Caco-2 (cell line): ENCODE measurements around the gene ECT2. TPM values are rescaled to one million over a fixed set of nuclear protein-coding genes. Genes with fewer than 3 reads are reported as not detected.

Experiments used
- BruUV-seq: library from RNA; stranded (reverse); fragments of 400-500 nt; replicated peaks from 2 replicates; lab custom pipeline; 2021; lab: Mats Ljungman, UMichigan
- CTCF ChIA-PET: fragments of 300-600 bp; sonication (Branson Sonifier 250); formaldehyde crosslinking; loops from one replicate; lab custom pipeline; 2022; ENCODE audit warnings: antibody characterized with exemption; lab: Charles Lee
- POLR2A ChIA-PET: fragments of 300-600 bp; sonication (Branson Sonifier 250); formaldehyde crosslinking; loops from one replicate; lab custom pipeline; 2022; ENCODE audit warnings: antibody characterized with exemption; lab: Charles Lee
- DNase-seq, 2 experiments: peaks; one replicate each; pipeline versions ENCODE4 v3.0.0 to v3.0.0-alpha.2; 2020 to 2022
- H3K27me3 ChIP-seq: replicated peaks from 2 replicates; pipeline ENCODE4 v1.6.0; 2011; ENCODE audit warnings: low read length; ENCODE audit not compliant: control insufficient read depth, insufficient read depth
- H3K36me3 ChIP-seq: 2 replicates; pipeline ENCODE4 v1.5.1; 2011; ENCODE audit warnings: low read length; ENCODE audit not compliant: control insufficient read depth, insufficient read depth
- H3K4me1 ChIP-seq: fragments of 250-450 bp; sonication (Bioruptor Pico); 2 replicates; pipeline ENCODE4 v1.5.1; 2020; ENCODE audit warnings: mild to moderate bottlenecking
- H3K4me3 ChIP-seq: 2 replicates; pipeline ENCODE4 v1.5.1; 2011; ENCODE audit warnings: low read depth, mild to moderate bottlenecking, control low read depth, low read length
- H3K9me3 ChIP-seq: fragments of 250-450 bp; sonication (Bioruptor Pico); 2 replicates; pipeline ENCODE4 v1.5.1; 2020; ENCODE audit warnings: mild to moderate bottlenecking, moderate library complexity
- H3K27ac Mint-ChIP-seq: one replicate; pipeline ENCODE4 v1.8.0; 2022; ENCODE audit warnings: mixed read lengths; ENCODE audit not compliant: unreplicated experiment
- H3K27me3 Mint-ChIP-seq: one replicate; pipeline ENCODE4 v1.8.0; 2022; ENCODE audit warnings: mixed read lengths; ENCODE audit not compliant: insufficient read depth, unreplicated experiment
- H3K36me3 Mint-ChIP-seq: one replicate; pipeline ENCODE4 v1.8.0; 2022; ENCODE audit warnings: mild to moderate bottlenecking, mixed read lengths; ENCODE audit not compliant: insufficient read depth, unreplicated experiment
- H3K4me1 Mint-ChIP-seq: one replicate; pipeline ENCODE4 v1.8.0; 2022; ENCODE audit warnings: low read depth, mixed read lengths; ENCODE audit not compliant: unreplicated experiment
- H3K4me3 Mint-ChIP-seq: one replicate; pipeline ENCODE4 v1.8.0; 2022; ENCODE audit warnings: mild to moderate bottlenecking, moderate library complexity, mixed read lengths; ENCODE audit not compliant: unreplicated experiment
- H3K9me3 Mint-ChIP-seq: one replicate; pipeline ENCODE4 v1.8.0; 2022; ENCODE audit warnings: mixed read lengths; ENCODE audit not compliant: unreplicated experiment
- intact Hi-C: fragments of 100-400 bp; cut with micrococcal nuclease; formaldehyde crosslinking; loops from one replicate; pipeline ENCODE4 v1.10.0; 2022; ENCODE audit not compliant: unreplicated experiment
- total RNA-seq: library from RNA; stranded (reverse); gene quantifications from 2 replicates; pipeline ENCODE4 v1.2.3, GENCODE V29; 2022
- TF ChIP-seq, protein P1 (sequence below), 2 experiments: fragments of 200-600 bp in 1 of 2; IDR thresholded peaks; 1 replicate in 1 of 2; 2 replicates in 1 of 2; pipeline versions ENCODE4 v1.5.1 to v1.8.0; 2011 to 2022; ENCODE audit warnings: antibody characterized with exemption in 1 of 2, control low read depth in 1 of 2, inconsistent platforms in 1 of 2, low read depth in 1 of 2, low read length in 1 of 2, mild to moderate bottlenecking in 1 of 2, moderate library complexity in 1 of 2; ENCODE audit not compliant: insufficient read depth in 1 of 2, severe bottlenecking in 1 of 2, unreplicated experiment in 1 of 2

ECT2 gene
- total RNA-seq, 1 experiment from 2014 or later, result 68.0 TPM

DNA sequence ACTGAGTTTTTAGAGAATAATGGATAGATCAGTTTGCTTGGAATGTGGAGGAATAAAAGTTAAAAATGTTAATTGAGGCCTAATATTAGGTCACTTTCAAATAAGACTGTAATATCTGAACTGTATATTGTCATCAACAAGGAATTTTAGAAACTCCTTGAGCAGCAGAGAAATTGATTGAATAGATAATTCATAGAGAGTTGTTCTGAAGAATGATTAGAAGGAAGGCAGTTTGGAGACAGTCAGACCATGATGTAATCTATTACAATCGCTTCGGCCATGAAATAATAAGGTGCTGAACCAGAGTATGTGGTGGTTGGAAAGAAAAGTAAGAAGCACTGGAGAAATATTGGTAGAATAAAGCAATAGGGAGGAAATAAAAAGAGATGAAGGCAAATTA is 15.7 kb downstream of the ECT2 start:
- H3K4me1 Mint-ChIP-seq, result no peaks in the 10 kb centered on the region
- TF ChIP-seq, protein P1, sequence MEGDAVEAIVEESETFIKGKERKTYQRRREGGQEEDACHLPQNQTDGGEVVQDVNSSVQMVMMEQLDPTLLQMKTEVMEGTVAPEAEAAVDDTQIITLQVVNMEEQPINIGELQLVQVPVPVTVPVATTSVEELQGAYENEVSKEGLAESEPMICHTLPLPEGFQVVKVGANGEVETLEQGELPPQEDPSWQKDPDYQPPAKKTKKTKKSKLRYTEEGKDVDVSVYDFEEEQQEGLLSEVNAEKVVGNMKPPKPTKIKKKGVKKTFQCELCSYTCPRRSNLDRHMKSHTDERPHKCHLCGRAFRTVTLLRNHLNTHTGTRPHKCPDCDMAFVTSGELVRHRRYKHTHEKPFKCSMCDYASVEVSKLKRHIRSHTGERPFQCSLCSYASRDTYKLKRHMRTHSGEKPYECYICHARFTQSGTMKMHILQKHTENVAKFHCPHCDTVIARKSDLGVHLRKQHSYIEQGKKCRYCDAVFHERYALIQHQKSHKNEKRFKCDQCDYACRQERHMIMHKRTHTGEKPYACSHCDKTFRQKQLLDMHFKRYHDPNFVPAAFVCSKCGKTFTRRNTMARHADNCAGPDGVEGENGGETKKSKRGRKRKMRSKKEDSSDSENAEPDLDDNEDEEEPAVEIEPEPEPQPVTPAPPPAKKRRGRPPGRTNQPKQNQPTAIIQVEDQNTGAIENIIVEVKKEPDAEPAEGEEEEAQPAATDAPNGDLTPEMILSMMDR (IDR thresholded peaks at IDR 0.05; ENCODE audit: insufficient read depth in 1 of 2, low read depth in 1 of 2, low read length in 1 of 2, severe bottlenecking in 1 of 2, unreplicated experiment in 1 of 2), result no peak
- Histone ChIP-seq H3K36me3 (no peaks in the 10 kb centered on the region), H3K27me3 (no peaks in the 10 kb centered on the region), H3K4me3 (no peak overlapping the region), H3K4me1 (no peaks in the 10 kb centered on the region), H3K9me3 (no peaks in the 10 kb centered on the region)
- H3K4me3 Mint-ChIP-seq, result no peak overlapping the region
- BruUV-seq, result no TSS peak
- H3K27me3 Mint-ChIP-seq, result no peaks in the 10 kb centered on the region
- ChIA-PET POLR2A (no interaction called here), CTCF (no interaction called here)
- no peaks in the 10 kb centered on the region for H3K9me3 Mint-ChIP-seq
- intact Hi-C loops, result no loop called here
- peaks cover 84% of the 10 kb centered on the region for H3K36me3 Mint-ChIP-seq
- no peak overlapping the region for H3K27ac Mint-ChIP-seq
- no peak for DNase-seq

DNA sequence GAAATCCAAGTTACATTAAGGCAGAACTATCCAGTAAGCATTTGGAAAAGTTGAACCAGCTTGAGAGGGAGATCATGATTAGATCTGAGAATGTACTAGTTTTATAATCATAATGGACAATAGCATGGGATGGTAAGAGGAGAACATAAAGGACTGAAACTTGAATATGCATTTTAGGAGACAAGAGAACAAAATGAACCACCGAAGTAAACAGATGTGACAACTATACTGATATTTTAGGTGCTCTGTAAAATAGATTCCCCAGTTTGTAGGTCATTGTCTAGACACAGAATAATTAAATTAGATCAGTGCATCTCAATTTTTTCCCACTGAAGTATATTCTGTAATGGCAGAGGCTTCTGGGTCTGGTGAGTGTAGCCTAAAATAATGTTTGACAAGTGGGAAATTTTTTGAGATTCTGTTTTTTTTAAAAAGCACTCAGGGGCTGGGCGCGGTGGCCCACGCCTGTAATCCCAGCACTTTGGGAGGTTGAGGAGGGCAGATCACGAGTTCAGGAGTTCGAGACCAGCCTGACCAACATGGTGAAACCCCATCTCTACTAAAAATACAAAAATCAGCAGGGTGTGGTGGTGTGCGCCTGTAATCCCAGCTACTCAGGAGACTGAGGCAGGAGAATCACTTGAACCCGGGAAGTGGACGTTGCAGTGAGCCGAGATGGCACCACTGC is 16.3 kb downstream of the ECT2 start:
- intact Hi-C loops, result no loop called here
- ChIA-PET CTCF (no interaction called here), POLR2A (no interaction called here)
- H3K27me3 Mint-ChIP-seq, result no peaks in the 10 kb centered on the region
- H3K36me3 Mint-ChIP-seq, result peaks cover 85% of the 10 kb centered on the region
- DNase-seq, result no peak
- TF ChIP-seq, protein P1 (IDR thresholded peaks at IDR 0.05; ENCODE audit: insufficient read depth in 1 of 2, low read depth in 1 of 2, low read length in 1 of 2, severe bottlenecking in 1 of 2, unreplicated experiment in 1 of 2), result no peak
- no TSS peak for BruUV-seq
- H3K4me1 Mint-ChIP-seq, result no peaks in the 10 kb centered on the region
- no peaks in the 10 kb centered on the region for H3K27me3 ChIP-seq
- H3K4me3 Mint-ChIP-seq, result no peak overlapping the region
- no peaks in the 10 kb centered on the region for H3K4me1 ChIP-seq
- no peaks in the 10 kb centered on the region for H3K9me3 ChIP-seq
- no peak overlapping the region for H3K4me3 ChIP-seq
- H3K9me3 Mint-ChIP-seq, result no peaks in the 10 kb centered on the region
- no peak overlapping the region for H3K27ac Mint-ChIP-seq
- H3K36me3 ChIP-seq, result no peaks in the 10 kb centered on the region

DNA sequence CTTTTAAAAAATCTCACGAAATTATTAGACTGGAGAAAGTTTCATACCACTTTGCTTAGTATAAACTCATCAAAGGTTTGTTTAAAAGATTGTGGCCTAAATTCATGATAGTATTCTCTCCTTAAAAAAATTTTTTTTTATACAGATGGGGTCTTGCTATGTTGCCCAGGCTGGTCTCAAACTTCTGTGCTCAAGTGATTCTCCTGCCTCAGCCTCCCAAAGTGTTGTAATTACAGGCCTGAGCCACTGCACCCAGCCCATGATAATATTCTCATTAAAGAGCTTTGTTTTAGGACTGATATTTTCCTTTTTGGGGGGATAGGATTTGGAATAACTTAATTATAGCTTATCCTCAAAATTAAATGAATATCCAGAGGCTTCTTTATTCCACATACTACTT is 19.9 kb downstream of the ECT2 start:
- no peaks in the 10 kb centered on the region for H3K27me3 ChIP-seq

More for the DNA sequence above, 19.9 kb downstream of the ECT2 start:
- no peak overlapping the region for H3K4me3 ChIP-seq
- H3K36me3 ChIP-seq, result no peaks in the 10 kb centered on the region
- DNase-seq, result no peak
- Mint-ChIP-seq H3K9me3 (no peaks in the 10 kb centered on the region), H3K36me3 (peaks cover 88% of the 10 kb centered on the region), H3K27me3 (no peaks in the 10 kb centered on the region), H3K27ac (no peak overlapping the region), H3K4me1 (no peaks in the 10 kb centered on the region), H3K4me3 (no peak overlapping the region)
- H3K9me3 ChIP-seq, result no peaks in the 10 kb centered on the region
- no TSS peak for BruUV-seq
- CTCF ChIA-PET, result no interaction called here
- no peaks in the 10 kb centered on the region for H3K4me1 ChIP-seq
- intact Hi-C loops, result no loop called here
- POLR2A ChIA-PET, result no interaction called here
- TF ChIP-seq, protein P1 (IDR thresholded peaks at IDR 0.05; ENCODE audit: insufficient read depth in 1 of 2, low read depth in 1 of 2, low read length in 1 of 2, severe bottlenecking in 1 of 2, unreplicated experiment in 1 of 2), result no peak
